OCI-LY1 (cell line): ENCODE results near the gene CCNJL.

ENCODE experiments used
- H2AFZ ChIP-seq: fragments of 200-600 bp; sonication (generic), shearing (Covaris generic); 2 replicates; pipeline ENCODE4 v1.6.0; 2014; ENCODE audit warnings: antibody characterized with exemption, mild to moderate bottlenecking, low read length
- H3F3A ChIP-seq: fragments of 200-600 bp; sonication (generic), shearing (Covaris generic); 2 replicates; pipeline ENCODE4 v1.6.0; 2014; ENCODE audit warnings: mild to moderate bottlenecking, antibody characterized with exemption, low read length, moderate library complexity; ENCODE audit not compliant: insufficient read depth
- H3K27ac ChIP-seq: fragments of 200-600 bp; sonication (generic); 2 replicates; pipeline ENCODE4 v1.5.1; 2014; ENCODE audit warnings: low read length, mixed run types, mild to moderate bottlenecking, low read depth; ENCODE audit not compliant: poor library complexity, severe bottlenecking
- H3K27me3 ChIP-seq: fragments of 200-600 bp; sonication (generic); 2 replicates; pipeline ENCODE4 v1.6.0; 2014; ENCODE audit warnings: antibody characterized with exemption, mild to moderate bottlenecking, low read length, moderate library complexity; ENCODE audit not compliant: insufficient read depth
- H3K36me3 ChIP-seq: fragments of 200-600 bp; sonication (generic); 2 replicates; pipeline ENCODE4 v1.6.1; 2014; ENCODE audit warnings: mild to moderate bottlenecking, antibody characterized with exemption, low read length, moderate library complexity, mixed read lengths; ENCODE audit not compliant: insufficient read depth
- H3K4me1 ChIP-seq: fragments of 200-600 bp; sonication (generic); 2 replicates; pipeline ENCODE4 v1.5.1; 2014; ENCODE audit warnings: mild to moderate bottlenecking, low read length, moderate library complexity; ENCODE audit not compliant: insufficient read depth, severe bottlenecking
- H3K4me2 ChIP-seq: fragments of 200-600 bp; sonication (generic), shearing (Covaris generic); 2 replicates; pipeline ENCODE4 v1.6.1; 2014; ENCODE audit warnings: low read length
- H3K4me3 ChIP-seq: fragments of 200-600 bp; sonication (generic); 2 replicates; pipeline ENCODE4 v1.5.1; 2014; ENCODE audit warnings: low read length, low read depth, mild to moderate bottlenecking, mixed read lengths; ENCODE audit not compliant: poor library complexity, severe bottlenecking
- H3K79me2 ChIP-seq: fragments of 200-600 bp; shearing (Covaris generic); 2 replicates; pipeline ENCODE4 v1.6.1; 2016; ENCODE audit warnings: mixed run types, low read length, mixed read lengths; ENCODE audit not compliant: insufficient read depth
- H3K9ac ChIP-seq: fragments of 200-600 bp; sonication (generic), shearing (Covaris generic); 2 replicates; pipeline ENCODE4 v1.6.1; 2014; ENCODE audit warnings: mild to moderate bottlenecking, low read length, mixed read lengths
- H3K9me2 ChIP-seq: fragments of 200-600 bp; sonication (generic), shearing (Covaris generic); 2 replicates; pipeline ENCODE4 v1.6.1; 2014; ENCODE audit warnings: low read depth, mild to moderate bottlenecking, low read length, mixed read lengths
- H3K9me3 ChIP-seq: fragments of 200-600 bp; shearing (Covaris generic); 2 replicates; pipeline ENCODE4 v1.6.1; 2014; ENCODE audit warnings: low read length, mixed read lengths
- H4K20me1 ChIP-seq: fragments of 200-600 bp; sonication (generic), shearing (Covaris generic); 2 replicates; pipeline ENCODE4 v1.6.0; 2016; ENCODE audit warnings: mild to moderate bottlenecking, low read length; ENCODE audit not compliant: insufficient read depth
- EZH2 ChIP-seq: fragments of 200-600 bp; sonication (generic), shearing (Covaris generic); IDR thresholded peaks from 2 replicates; pipeline ENCODE4 v1.8.0; 2017; ENCODE audit warnings: borderline replicate concordance, mixed run types, mild to moderate bottlenecking, antibody characterized with exemption, low read length, moderate library complexity, mixed read lengths
- TF ChIP-seq, protein P1 (sequence below): fragments of 200-600 bp; sonication (generic), shearing (Covaris generic); IDR thresholded peaks from 2 replicates; pipeline ENCODE4 v1.5.1; 2017; ENCODE audit warnings: mild to moderate bottlenecking, antibody characterized with exemption, low read length, moderate library complexity, mixed read lengths

The CCNJL gene

DNA sequence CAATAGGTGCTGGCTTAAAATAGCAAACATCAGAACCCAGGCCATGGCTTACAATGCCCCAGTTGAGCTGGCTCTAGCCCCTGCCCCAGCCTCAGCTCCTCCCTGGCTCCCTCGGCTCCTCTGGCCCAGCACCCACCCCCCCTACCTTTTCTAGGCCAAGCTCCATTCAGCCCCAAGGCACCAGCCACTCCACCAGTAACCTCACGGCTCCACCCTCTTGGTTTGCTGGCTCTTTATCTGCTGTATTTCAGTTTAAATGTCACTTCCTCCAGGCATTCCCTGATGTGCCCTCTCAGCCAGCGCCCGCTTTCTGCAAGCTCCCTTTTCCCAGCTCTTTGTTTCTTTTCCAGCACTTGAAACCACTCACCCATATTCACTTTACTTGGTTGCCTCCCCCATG is 47.5 kb upstream of the CCNJL start:
- no peaks in the 10 kb centered on the region for H3F3A ChIP-seq
- TF ChIP-seq, protein P1, sequence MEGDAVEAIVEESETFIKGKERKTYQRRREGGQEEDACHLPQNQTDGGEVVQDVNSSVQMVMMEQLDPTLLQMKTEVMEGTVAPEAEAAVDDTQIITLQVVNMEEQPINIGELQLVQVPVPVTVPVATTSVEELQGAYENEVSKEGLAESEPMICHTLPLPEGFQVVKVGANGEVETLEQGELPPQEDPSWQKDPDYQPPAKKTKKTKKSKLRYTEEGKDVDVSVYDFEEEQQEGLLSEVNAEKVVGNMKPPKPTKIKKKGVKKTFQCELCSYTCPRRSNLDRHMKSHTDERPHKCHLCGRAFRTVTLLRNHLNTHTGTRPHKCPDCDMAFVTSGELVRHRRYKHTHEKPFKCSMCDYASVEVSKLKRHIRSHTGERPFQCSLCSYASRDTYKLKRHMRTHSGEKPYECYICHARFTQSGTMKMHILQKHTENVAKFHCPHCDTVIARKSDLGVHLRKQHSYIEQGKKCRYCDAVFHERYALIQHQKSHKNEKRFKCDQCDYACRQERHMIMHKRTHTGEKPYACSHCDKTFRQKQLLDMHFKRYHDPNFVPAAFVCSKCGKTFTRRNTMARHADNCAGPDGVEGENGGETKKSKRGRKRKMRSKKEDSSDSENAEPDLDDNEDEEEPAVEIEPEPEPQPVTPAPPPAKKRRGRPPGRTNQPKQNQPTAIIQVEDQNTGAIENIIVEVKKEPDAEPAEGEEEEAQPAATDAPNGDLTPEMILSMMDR, result no peak
- TF ChIP-seq EZH2, result no peak
- H3K4me2 ChIP-seq, result no peak overlapping the region
- H3K27me3 ChIP-seq, result 0 out of 2 replicates have a peak, but pooled peaks cover 4% of the 10 kb centered on the region
- no peak overlapping the region for H3K27ac ChIP-seq
- H3K79me2 ChIP-seq, result no peaks in the 10 kb centered on the region
- H3K36me3 ChIP-seq, result no peaks in the 10 kb centered on the region
- no peaks in the 10 kb centered on the region for H3K9me3 ChIP-seq
- no peak overlapping the region for H2AFZ ChIP-seq
- no peak overlapping the region for H3K4me3 ChIP-seq
- H3K9me2 ChIP-seq, result no peaks in the 10 kb centered on the region
- H3K9ac ChIP-seq, result no peak overlapping the region
- H3K4me1 ChIP-seq, result no peaks in the 10 kb centered on the region
- no peaks in the 10 kb centered on the region for H4K20me1 ChIP-seq

DNA sequence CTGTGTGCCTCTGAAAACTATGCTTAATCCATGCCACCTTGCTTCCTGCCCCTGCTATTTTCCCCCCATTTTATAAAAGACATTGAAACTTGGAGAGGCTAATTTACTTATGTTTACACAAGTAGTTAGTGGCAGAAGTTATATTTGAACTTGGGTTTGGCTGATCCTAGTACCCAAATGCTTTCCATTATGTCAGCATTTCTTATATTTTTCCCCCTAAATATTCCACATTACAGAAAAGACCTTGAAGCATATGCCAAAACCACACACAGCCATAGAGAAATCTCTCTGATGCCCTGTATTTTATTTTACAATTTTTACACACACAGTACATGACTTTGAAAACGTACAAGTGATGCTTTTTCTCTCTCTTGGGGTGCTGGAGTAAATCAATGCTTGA is 46.9 kb upstream of the CCNJL start:
- Histone ChIP-seq H3K9me2 (no peaks in the 10 kb centered on the region), H2AFZ (no peak overlapping the region)
- no peak for TF ChIP-seq EZH2
- TF ChIP-seq, protein P1, result no peak

DNA sequence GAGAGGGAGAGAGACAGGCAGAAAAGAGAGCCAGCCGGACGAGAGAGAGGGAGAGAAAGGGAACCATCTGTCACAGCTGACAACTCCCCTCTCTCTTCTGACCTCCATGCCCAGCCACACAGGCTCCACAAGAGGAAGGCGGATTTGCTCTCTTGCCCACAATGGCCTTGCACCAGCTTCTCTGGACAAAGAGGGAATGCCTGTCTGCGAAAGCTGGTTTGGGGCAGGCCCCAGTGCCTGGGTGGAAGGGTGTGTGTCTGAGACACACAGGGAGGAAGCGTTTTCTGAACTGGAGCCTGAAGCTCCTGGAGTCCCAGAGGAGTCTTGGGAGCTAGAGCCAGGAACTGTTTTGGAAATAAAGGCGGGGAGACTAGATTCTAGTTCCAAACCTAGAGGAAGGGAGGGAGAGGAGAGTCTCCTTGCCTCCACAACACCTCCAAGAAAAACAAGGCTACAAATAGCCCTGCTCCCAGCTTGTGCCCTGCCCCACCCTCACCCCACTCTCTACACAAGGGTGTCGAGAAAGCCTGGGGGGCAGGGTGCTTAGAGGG is 45.6 kb upstream of the CCNJL start:
- H4K20me1 ChIP-seq, result no peaks in the 10 kb centered on the region
- H3K4me1 ChIP-seq, result no peaks in the 10 kb centered on the region
- H3F3A ChIP-seq, result no peaks in the 10 kb centered on the region
- no peaks in the 10 kb centered on the region for H3K79me2 ChIP-seq
- TF ChIP-seq, protein P1, result no peak
- no peak for TF ChIP-seq EZH2
- no peak overlapping the region for H3K4me3 ChIP-seq
- no peaks in the 10 kb centered on the region for H3K36me3 ChIP-seq
- no peak overlapping the region for H3K4me2 ChIP-seq
- H3K9ac ChIP-seq, result no peak overlapping the region
- no peaks in the 10 kb centered on the region for H3K9me3 ChIP-seq
- H3K9me2 ChIP-seq, result no peaks in the 10 kb centered on the region
- H3K27ac ChIP-seq, result no peak overlapping the region
- 0 out of 2 replicates have a peak, but pooled peaks cover 4% of the 10 kb centered on the region for H3K27me3 ChIP-seq
- H2AFZ ChIP-seq, result no peak overlapping the region

More for the DNA sequence above, 46.9 kb upstream of the CCNJL start:
- H3K79me2 ChIP-seq, result no peaks in the 10 kb centered on the region
- H3F3A ChIP-seq, result no peaks in the 10 kb centered on the region
- H3K4me3 ChIP-seq, result no peak overlapping the region
- H3K4me2 ChIP-seq, result no peak overlapping the region
- H3K27ac ChIP-seq, result no peak overlapping the region
- no peaks in the 10 kb centered on the region for H3K4me1 ChIP-seq
- H3K9me3 ChIP-seq, result no peaks in the 10 kb centered on the region
- no peaks in the 10 kb centered on the region for H4K20me1 ChIP-seq
- H3K9ac ChIP-seq, result no peak overlapping the region
- no peaks in the 10 kb centered on the region for H3K36me3 ChIP-seq
- 0 out of 2 replicates have a peak, but pooled peaks cover 4% of the 10 kb centered on the region for H3K27me3 ChIP-seq
